Thoracic aorta (tissue), 2 donors: Measurements from ENCODE around the gene CCDC106. TPM values are rescaled to one million over a fixed set of nuclear protein-coding genes. Genes with fewer than 3 reads are reported as not detected.

ENCODE experiments used
- ATAC-seq: fragments of 150-250 bp; one replicate; pipeline ENCODE4 v1.8.0; 2017; ENCODE audit warnings: low read depth; ENCODE audit not compliant: insufficient number of reproducible peaks, low FRiP score
- DNase-seq: peaks from one replicate; pipeline ENCODE4 v3.0.0-alpha.2; 2020; ENCODE audit warnings: low spot score
- H3K27ac ChIP-seq, 2 donors: fragments of 200-600 bp; sonication (generic); 1 replicate in 1 of 2; 2 replicates in 1 of 2; pipeline ENCODE4 v1.5.1; 2016; ENCODE audit warnings: mild to moderate bottlenecking in 2 of 2, moderate library complexity in 2 of 2
- H3K27me3 ChIP-seq: fragments of 200-600 bp; sonication (generic); replicated peaks from 2 replicates; pipeline ENCODE4 v1.6.0; 2016; ENCODE audit warnings: mild to moderate bottlenecking; ENCODE audit not compliant: insufficient read depth
- H3K36me3 ChIP-seq: fragments of 200-600 bp; sonication (generic); one replicate; pipeline ENCODE4 v1.5.1; 2016
- H3K4me1 ChIP-seq, 2 donors: fragments of 200-600 bp; sonication (generic); 1 replicate in 1 of 2; 2 replicates in 1 of 2; pipeline versions ENCODE4 v1.5.1 to v1.6.0; 2016; ENCODE audit warnings: low read depth in 2 of 2, mild to moderate bottlenecking in 1 of 2; ENCODE audit not compliant: control insufficient read depth in 1 of 2
- H3K4me3 ChIP-seq: fragments of 200-600 bp; sonication (generic); 2 replicates; pipeline ENCODE4 v1.5.1; 2016; ENCODE audit warnings: mild to moderate bottlenecking
- H3K9me3 ChIP-seq: fragments of 200-600 bp; sonication (generic); 2 replicates; pipeline ENCODE4 v1.5.1; 2016
- total RNA-seq, 2 donors: library from RNA; depleted of rRNA; stranded (reverse); fragments of >200 nt; gene quantifications; one replicate each; pipeline versions ENCODE4 v1.1.0 to v1.2.3, GENCODE V29; 2016
- TF ChIP-seq, protein P1 (sequence below): fragments of 200-600 bp; sonication (generic); IDR thresholded peaks from one replicate; pipeline ENCODE4 v1.5.1; 2019; ENCODE audit warnings: antibody characterized with exemption

CCDC106 gene
- total RNA-seq, 2 donors from 2014 or later = 10.5 to 14.8 TPM

DNA sequence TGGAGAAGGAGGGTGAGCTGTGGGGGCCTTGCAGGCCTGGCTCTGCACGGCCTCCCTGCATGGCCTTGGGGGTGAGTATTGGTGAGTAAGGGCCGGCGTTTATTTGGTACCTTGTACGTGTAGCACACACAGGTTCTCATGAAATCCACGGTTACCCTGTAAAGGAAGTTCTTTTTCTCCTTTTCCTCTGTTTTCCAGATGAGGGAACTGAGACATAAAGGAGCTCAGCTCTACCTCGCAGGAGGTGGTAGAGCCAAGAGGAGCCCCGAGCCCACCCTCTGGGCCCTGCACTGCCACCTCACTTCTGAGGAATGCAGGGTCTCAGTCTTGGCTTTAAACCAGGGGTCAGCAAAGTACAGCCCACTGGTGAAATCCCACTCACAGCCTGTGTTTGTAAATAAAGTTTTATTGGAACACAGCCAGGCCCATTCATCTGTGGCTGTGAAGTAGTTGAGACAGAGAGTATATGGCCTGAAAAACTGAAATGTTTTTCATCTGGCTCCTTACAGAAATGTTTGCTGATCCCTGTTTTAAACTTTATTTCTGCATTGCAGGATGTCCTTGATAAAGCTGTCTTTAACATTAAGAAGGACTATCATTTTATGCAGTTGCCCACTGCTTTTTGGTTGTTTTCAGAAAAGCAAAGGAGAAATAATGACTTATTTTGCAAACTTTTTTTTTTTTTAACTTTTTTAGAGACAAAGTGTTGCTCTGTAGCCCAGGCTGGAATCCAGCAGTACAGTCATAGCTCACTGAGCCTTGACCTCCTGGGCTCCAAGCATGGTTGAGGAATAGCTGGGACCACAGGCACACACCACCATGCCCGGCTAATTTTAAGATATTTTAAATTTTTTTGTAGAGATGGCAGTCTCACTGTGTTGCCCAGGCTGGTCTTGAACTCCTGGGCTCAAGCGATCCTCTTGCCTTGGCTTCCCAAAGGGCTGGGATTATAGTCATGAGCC lies 33.4 kb downstream of the CCDC106 start:
- Histone ChIP-seq H3K4me3 (no peak overlapping the region), H3K27ac (no peak overlapping the region), H3K4me1 (peaks cover 16 to 31% of the 10 kb centered on the region in 2 donors), H3K9me3 (no peaks in the 10 kb centered on the region), H3K36me3 (peaks cover 41% of the 10 kb centered on the region), H3K27me3 (no peaks in the 10 kb centered on the region)
- no peak for ATAC-seq
- TF ChIP-seq, protein P1, sequence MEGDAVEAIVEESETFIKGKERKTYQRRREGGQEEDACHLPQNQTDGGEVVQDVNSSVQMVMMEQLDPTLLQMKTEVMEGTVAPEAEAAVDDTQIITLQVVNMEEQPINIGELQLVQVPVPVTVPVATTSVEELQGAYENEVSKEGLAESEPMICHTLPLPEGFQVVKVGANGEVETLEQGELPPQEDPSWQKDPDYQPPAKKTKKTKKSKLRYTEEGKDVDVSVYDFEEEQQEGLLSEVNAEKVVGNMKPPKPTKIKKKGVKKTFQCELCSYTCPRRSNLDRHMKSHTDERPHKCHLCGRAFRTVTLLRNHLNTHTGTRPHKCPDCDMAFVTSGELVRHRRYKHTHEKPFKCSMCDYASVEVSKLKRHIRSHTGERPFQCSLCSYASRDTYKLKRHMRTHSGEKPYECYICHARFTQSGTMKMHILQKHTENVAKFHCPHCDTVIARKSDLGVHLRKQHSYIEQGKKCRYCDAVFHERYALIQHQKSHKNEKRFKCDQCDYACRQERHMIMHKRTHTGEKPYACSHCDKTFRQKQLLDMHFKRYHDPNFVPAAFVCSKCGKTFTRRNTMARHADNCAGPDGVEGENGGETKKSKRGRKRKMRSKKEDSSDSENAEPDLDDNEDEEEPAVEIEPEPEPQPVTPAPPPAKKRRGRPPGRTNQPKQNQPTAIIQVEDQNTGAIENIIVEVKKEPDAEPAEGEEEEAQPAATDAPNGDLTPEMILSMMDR = no peak
- DNase-seq = no peak

DNA sequence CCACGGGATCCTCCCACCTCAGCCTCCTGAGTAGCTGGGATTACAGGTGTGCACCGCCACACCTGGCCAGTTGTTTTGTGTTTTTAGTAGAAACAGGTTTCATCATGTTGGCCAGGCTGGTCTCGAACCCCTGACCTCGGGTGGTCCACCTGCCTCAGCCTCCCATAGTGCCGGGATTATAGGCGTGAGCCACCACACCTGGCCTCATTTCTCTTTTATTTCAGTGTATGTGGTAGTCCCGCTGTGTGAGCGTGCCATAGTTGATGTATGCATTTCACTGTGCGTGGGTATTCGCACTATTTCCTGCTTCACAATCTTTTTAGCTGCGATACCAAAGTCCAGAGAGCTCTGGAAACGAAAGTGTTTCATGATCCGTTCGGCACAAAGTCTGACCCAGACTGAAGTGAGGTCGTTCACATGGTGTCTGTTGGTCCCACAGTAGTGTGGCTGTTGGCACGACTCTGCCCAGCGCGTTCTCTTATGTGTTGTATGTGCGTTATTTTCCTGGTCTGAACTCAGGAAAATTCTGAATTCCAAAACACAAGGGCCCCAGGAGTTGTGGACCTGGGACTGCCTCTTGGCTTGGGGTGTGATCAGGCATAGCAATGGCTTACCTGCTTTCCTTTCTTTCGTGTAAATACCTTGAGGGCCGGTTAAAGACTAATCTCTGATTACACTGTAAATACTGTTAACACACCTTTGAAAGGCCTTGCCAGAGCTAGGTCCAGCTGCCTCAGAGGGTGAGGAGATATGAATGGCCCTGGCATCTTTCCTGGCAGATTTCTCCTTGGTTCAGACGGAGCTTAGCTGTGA lies 35.6 kb downstream of the CCDC106 start:
- Histone ChIP-seq H3K36me3 (peaks cover 45% of the 10 kb centered on the region), H3K4me1 (peaks cover 0 to 10% of the 10 kb centered on the region in 2 donors), H3K27me3 (no peaks in the 10 kb centered on the region), H3K27ac (no peak overlapping the region), H3K9me3 (no peaks in the 10 kb centered on the region), H3K4me3 (no peak overlapping the region)
- DNase-seq (no peak), ATAC-seq (no peak)
- TF ChIP-seq, protein P1 = no peak

DNA sequence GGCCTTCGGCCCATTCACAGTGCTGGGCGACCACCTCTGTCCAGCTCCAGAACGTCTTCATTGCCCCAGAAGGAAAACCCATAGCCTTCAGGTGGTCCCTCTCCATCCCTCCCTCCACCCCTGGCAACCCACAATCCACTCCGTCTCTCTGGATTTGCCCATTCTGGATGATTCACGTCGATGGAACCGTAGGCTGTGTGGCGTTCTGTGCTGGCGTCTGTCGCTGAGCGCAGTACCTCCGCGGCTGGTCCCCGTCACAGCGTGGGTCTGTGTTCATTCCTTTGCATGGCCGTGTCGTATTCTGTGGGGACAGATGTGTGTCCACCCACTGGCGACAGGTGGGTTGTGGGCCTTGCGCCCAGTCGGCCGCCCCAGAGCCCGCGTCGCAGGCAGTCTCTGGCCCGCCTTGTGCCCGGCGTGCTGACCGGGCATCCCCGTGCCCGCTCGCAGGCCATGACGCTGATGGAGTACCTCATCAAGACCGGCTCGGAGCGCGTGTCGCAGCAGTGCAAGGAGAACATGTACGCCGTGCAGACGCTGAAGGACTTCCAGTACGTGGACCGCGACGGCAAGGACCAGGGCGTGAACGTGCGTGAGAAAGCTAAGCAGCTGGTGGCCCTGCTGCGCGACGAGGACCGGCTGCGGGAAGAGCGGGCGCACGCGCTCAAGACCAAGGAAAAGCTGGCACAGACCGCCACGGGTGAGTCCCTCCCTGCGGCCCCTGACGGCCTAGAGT lies 37.1 kb downstream of the CCDC106 start:
- Histone ChIP-seq H3K27me3 (no peaks in the 10 kb centered on the region), H3K4me1 (no peaks in the 10 kb centered on the region), H3K4me3 (no peak overlapping the region), H3K9me3 (no peaks in the 10 kb centered on the region), H3K36me3 (peaks cover 47% of the 10 kb centered on the region), H3K27ac (no peak overlapping the region)
- DNase-seq (no peak), ATAC-seq (no peak)
- TF ChIP-seq, protein P1 = no peak

DNA sequence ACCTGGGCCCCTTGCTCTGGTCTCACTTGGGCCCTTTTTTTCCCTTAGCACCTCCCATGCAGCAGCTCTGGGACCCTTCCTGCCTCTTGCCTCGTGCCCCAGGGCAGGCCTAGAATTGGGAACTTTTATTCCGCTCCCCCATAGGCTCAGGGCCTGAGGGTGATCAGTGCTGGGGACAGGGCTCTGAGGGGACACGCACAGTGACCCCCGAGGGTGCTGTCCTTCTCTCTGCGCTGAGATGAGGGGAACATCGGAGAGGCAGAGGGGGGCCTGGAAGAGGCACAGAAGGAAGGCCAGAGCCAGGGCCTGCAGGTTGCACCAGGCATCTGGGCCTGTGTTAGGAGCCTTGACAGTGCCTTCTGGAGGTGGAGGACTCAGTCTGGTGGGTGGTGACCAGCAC lies 37.8 kb downstream of the CCDC106 start:
- DNase-seq = no peak

More for the DNA sequence above, 37.8 kb downstream of the CCDC106 start:
- no peaks in the 10 kb centered on the region for H3K4me1 ChIP-seq
- TF ChIP-seq, protein P1 = no peak
- H3K36me3 ChIP-seq = peaks cover 45% of the 10 kb centered on the region
- H3K27me3 ChIP-seq = no peaks in the 10 kb centered on the region
- H3K4me3 ChIP-seq = no peak overlapping the region
- no peak for ATAC-seq
- H3K9me3 ChIP-seq = no peaks in the 10 kb centered on the region
- H3K27ac ChIP-seq = no peak overlapping the region
